H1 (cell line): ENCODE results near the gene CNRIP1. TPM values are rescaled to one million over a fixed set of nuclear protein-coding genes. Genes with fewer than 3 reads are reported as not detected.

ENCODE experiments used
- CTCF ChIA-PET: fragments of 300-600 bp; sonication (Branson Sonifier 250); formaldehyde crosslinking; loops from one replicate; lab custom pipeline; 2021; ENCODE audit not compliant: partially characterized antibody; lab: Charles Lee
- POLR2A ChIA-PET: fragments of 300-600 bp; sonication (Branson Sonifier 250); formaldehyde crosslinking; loops from one replicate; lab custom pipeline; 2021; ENCODE audit warnings: inconsistent platforms; ENCODE audit not compliant: partially characterized antibody; lab: Charles Lee
- DNase-seq, 2 experiments: peaks; one replicate each; pipeline versions ENCODE4 v3.0.0 to v3.0.0-alpha.2; 2010 to 2022; ENCODE audit warnings: low spot score in 2 of 2, low read depth in 1 of 2, mixed read lengths in 1 of 2
- FAIRE-seq: peaks from 2 replicates; lab custom pipeline; 2011; peaks lifted over from hg19 to GRCh38; lab: Jason Lieb, UNC
- H2AFZ ChIP-seq: 2 replicates; pipeline ENCODE4 v1.8.1; 2012; ENCODE audit warnings: low read length, inconsistent platforms
- H2AK5ac ChIP-seq: 2 replicates; pipeline ENCODE4 v1.6.1; 2013; ENCODE audit warnings: low read depth, low read length
- H2BK120ac ChIP-seq: replicated peaks from 2 replicates; pipeline ENCODE3; 2013; ENCODE audit warnings: low read depth, low read length, inconsistent platforms
- H2BK12ac ChIP-seq: 2 replicates; pipeline ENCODE4 v1.6.1; 2013; ENCODE audit warnings: low read depth, low read length
- H2BK15ac ChIP-seq: 2 replicates; pipeline ENCODE4 v1.6.1; 2013; ENCODE audit warnings: low read length
- H2BK20ac ChIP-seq: 2 replicates; pipeline ENCODE4 v1.6.1; 2013; ENCODE audit warnings: low read length
- H2BK5ac ChIP-seq: 2 replicates; pipeline ENCODE4 v1.6.1; 2013; ENCODE audit warnings: low read depth, low read length
- H3K14ac ChIP-seq: 2 replicates; pipeline ENCODE4 v1.6.1; 2013; ENCODE audit warnings: inconsistent platforms; ENCODE audit not compliant: insufficient read length
- H3K18ac ChIP-seq: 2 replicates; pipeline ENCODE4 v1.6.1; 2013; ENCODE audit warnings: low read length; ENCODE audit errors: extremely low read depth
- H3K23ac ChIP-seq: 2 replicates; pipeline ENCODE4 v1.6.1; 2013; ENCODE audit warnings: inconsistent platforms; ENCODE audit not compliant: insufficient read length
- H3K23me2 ChIP-seq: 2 replicates; pipeline ENCODE4 v1.6.1; 2013; ENCODE audit warnings: low read depth, low read length
- H3K27ac ChIP-seq: 2 replicates; pipeline ENCODE4 v1.6.1; 2011; ENCODE audit warnings: low read depth, low read length, inconsistent platforms
- H3K27me3 ChIP-seq, 4 experiments: replicated peaks in 1 of 4; 1 replicate in 1 of 4; 2 replicates in 3 of 4; pipeline versions ENCODE4 v1.6.1 to v1.8.1; 2011 to 2013; ENCODE audit warnings: low read length in 3 of 4, mild to moderate bottlenecking in 3 of 4, inconsistent platforms in 2 of 4, mixed read lengths in 2 of 4, moderate library complexity in 1 of 4; ENCODE audit not compliant: control insufficient read depth in 3 of 4, insufficient read depth in 3 of 4; ENCODE audit errors: extremely low read depth in 1 of 4
- H3K36me3 ChIP-seq, 4 experiments: 2 replicates each; pipeline versions ENCODE4 v1.6.1 to v1.8.1; 2011 to 2013; ENCODE audit warnings: mild to moderate bottlenecking in 4 of 4, low read length in 3 of 4, moderate library complexity in 2 of 4, control low read depth in 1 of 4, inconsistent platforms in 1 of 4; ENCODE audit not compliant: insufficient read depth in 4 of 4, control insufficient read depth in 2 of 4
- H3K4ac ChIP-seq: replicated peaks from 2 replicates; pipeline ENCODE3; 2013; ENCODE audit warnings: low read length, low read depth, mixed read lengths, inconsistent platforms; ENCODE audit not compliant: insufficient read length
- H3K4me1 ChIP-seq, 4 experiments: replicated peaks in 1 of 4; 1 replicate in 1 of 4; 2 replicates in 3 of 4; pipeline versions ENCODE4 v1.6.1 to v1.8.1; 2011 to 2013; ENCODE audit warnings: low read length in 3 of 4, inconsistent platforms in 2 of 4, mixed read lengths in 1 of 4; ENCODE audit not compliant: insufficient read depth in 4 of 4, control insufficient read depth in 3 of 4
- H3K4me2 ChIP-seq, 2 experiments: 2 replicates each; pipeline versions ENCODE4 v1.6.1 to v1.8.1; 2011 to 2013; ENCODE audit warnings: low read depth in 2 of 2, low read length in 2 of 2, control low read depth in 1 of 2, inconsistent platforms in 1 of 2, mild to moderate bottlenecking in 1 of 2; ENCODE audit not compliant: insufficient read depth in 1 of 2
- H3K4me3 ChIP-seq, 4 experiments: fragments of 200-600, 300-600 bp in 1 of 4; sonication (generic), shearing (Covaris generic), sonication (Bioruptor Twin) in 1 of 4; 2 replicates each; pipeline versions ENCODE4 v1.5.1 to v1.8.1; 2011 to 2016; ENCODE audit warnings: low read length in 4 of 4, low read depth in 3 of 4, control low read depth in 2 of 4, inconsistent platforms in 2 of 4, mild to moderate bottlenecking in 2 of 4, mixed read lengths in 1 of 4, moderate library complexity in 1 of 4; ENCODE audit not compliant: insufficient read depth in 2 of 4; ENCODE audit errors: extremely low read depth in 1 of 4
- H3K56ac ChIP-seq: replicated peaks from 2 replicates; pipeline ENCODE3; 2013; ENCODE audit warnings: low read depth, mild to moderate bottlenecking, mixed read lengths, low read length, inconsistent platforms; ENCODE audit not compliant: insufficient read length
- H3K79me1 ChIP-seq: 2 replicates; pipeline ENCODE4 v1.6.1; 2013; ENCODE audit warnings: low read depth, low read length, control low read depth
- H3K79me2 ChIP-seq, 2 experiments: 2 replicates each; pipeline versions ENCODE4 v1.6.1 to v1.8.1; 2012 to 2013; ENCODE audit warnings: low read length in 2 of 2, mild to moderate bottlenecking in 2 of 2, inconsistent platforms in 1 of 2; ENCODE audit not compliant: insufficient read depth in 2 of 2, control insufficient read depth in 1 of 2
- H3K9ac ChIP-seq, 4 experiments: replicated peaks in 1 of 4; 1 replicate in 1 of 4; 2 replicates in 3 of 4; pipeline versions ENCODE4 v1.6.1 to v1.8.1; 2011 to 2013; ENCODE audit warnings: low read depth in 3 of 4, low read length in 3 of 4, control low read depth in 2 of 4, mild to moderate bottlenecking in 2 of 4, moderate library complexity in 2 of 4, inconsistent platforms in 1 of 4; ENCODE audit errors: extremely low read depth in 1 of 4
- H3K9me3 ChIP-seq, 2 experiments: 2 replicates each; pipeline versions ENCODE4 v1.6.1 to v1.8.1; 2012 to 2013; ENCODE audit warnings: mild to moderate bottlenecking in 2 of 2, moderate library complexity in 2 of 2, control low read depth in 1 of 2, inconsistent platforms in 1 of 2, low read depth in 1 of 2, low read length in 1 of 2, mixed read lengths in 1 of 2; ENCODE audit not compliant: insufficient read depth in 2 of 2
- H4K20me1 ChIP-seq, 2 experiments: replicated peaks in 1 of 2; 2 replicates each; pipeline versions ENCODE3 to v1.8.1; 2011 to 2013; ENCODE audit warnings: inconsistent platforms in 2 of 2, low read length in 2 of 2, mild to moderate bottlenecking in 1 of 2; ENCODE audit not compliant: insufficient read depth in 2 of 2, control insufficient read depth in 1 of 2
- H4K5ac ChIP-seq: 2 replicates; pipeline ENCODE4 v1.6.1; 2013; ENCODE audit warnings: low read length, low read depth, mixed read lengths, inconsistent platforms; ENCODE audit not compliant: insufficient read length
- H4K8ac ChIP-seq: 2 replicates; pipeline ENCODE4 v1.8.0; 2013; ENCODE audit warnings: mild to moderate bottlenecking, moderate library complexity, low read length, inconsistent platforms; ENCODE audit not compliant: insufficient read depth; ENCODE audit errors: extremely low read depth
- H4K91ac ChIP-seq: replicated peaks from 2 replicates; pipeline ENCODE3; 2013; ENCODE audit warnings: low read length, mixed read lengths, inconsistent platforms; ENCODE audit not compliant: insufficient read length
- CBX5 ChIP-seq: fragments of 300-800, 300-1000 bp; sonication (generic); IDR thresholded peaks from 2 replicates; pipeline ENCODE4 v1.7.1; 2016; ENCODE audit warnings: antibody characterized with exemption, low read length, low read depth
- CEBPB ChIP-seq: IDR thresholded peaks from 2 replicates; pipeline ENCODE4 v1.6.1; 2012; ENCODE audit warnings: low read depth, low read length
- EZH2 ChIP-seq: fragments of 200-600 bp; sonication (generic); IDR thresholded peaks from 2 replicates; pipeline ENCODE4 v1.7.1; 2012; ENCODE audit warnings: low read depth, mild to moderate bottlenecking, moderate library complexity, low read length, inconsistent platforms; ENCODE audit not compliant: severe bottlenecking
- JUND ChIP-seq: IDR thresholded peaks from 2 replicates; pipeline ENCODE4 v1.6.1; 2011; ENCODE audit warnings: mild to moderate bottlenecking, improper control_type of control experiment, low read length
- KDM4A ChIP-seq: IDR thresholded peaks from one replicate; pipeline ENCODE4 v1.7.1; 2012; ENCODE audit warnings: low read depth, mild to moderate bottlenecking, moderate library complexity, low read length, inconsistent platforms; ENCODE audit not compliant: severe bottlenecking
- NANOG ChIP-seq: IDR thresholded peaks from 2 replicates; pipeline ENCODE4 v1.6.1; 2011; ENCODE audit warnings: low read length, low read depth, mild to moderate bottlenecking, inconsistent platforms; ENCODE audit not compliant: insufficient read depth, poor library complexity, severe bottlenecking
- SP1 ChIP-seq: IDR thresholded peaks from 2 replicates; pipeline ENCODE4 v1.6.1; 2011; ENCODE audit warnings: low read depth, low read length
- TBP ChIP-seq: IDR thresholded peaks from 2 replicates; pipeline ENCODE4 v1.6.1; 2011; ENCODE audit warnings: low read depth, low read length, improper control_type of control experiment
- WGBS, 2 experiments: shearing (Covaris generic) in 1 of 2; methylation state at CpG; one replicate each; pipeline versions ENCODE4 v1.1.6 to v1.1.7; 2013 to 2015; ENCODE audit warnings: low lambda C conversion rate in 2 of 2, mixed read lengths in 2 of 2, inconsistent platforms in 1 of 2, low coverage in 1 of 2, missing lambda C conversion rate in 1 of 2; ENCODE audit not compliant: insufficient replicate concordance in 2 of 2, insufficient coverage in 1 of 2, insufficient read length in 1 of 2; ENCODE audit errors: extremely low coverage in 1 of 2, missing lambda C conversion rate in 1 of 2; 5-methylcytosine and 5-hydroxymethylcytosine counted together
- polyA plus RNA-seq, 7 experiments: library from polyadenylated mRNA; depleted of rRNA in 3 of 7; stranded (reverse) in 5 of 7; unstranded in 2 of 7; fragments of >200 nt in 5 of 7; fragments of 200-250 nt in 2 of 7; gene quantifications; 1 replicate in 5 of 7; 2 replicates in 1 of 7; 4 replicates in 1 of 7; pipeline versions ENCODE4 v1.2.1 to v1.2.3, GENCODE V29; 2011 to 2013; ENCODE audit warnings: missing spikeins in 2 of 7, mixed read lengths in 2 of 7
- total RNA-seq: library from RNA; stranded (reverse); fragmentation: NEBNext Ultra II Directional; extraction: Animal tissue kit (Norgen Biotek cat#: 25700); gene quantifications from 2 replicates; pipeline ENCODE4 v1.2.1, GENCODE V29; 2021
- TF ChIP-seq, protein P1 (sequence below), 3 experiments: IDR thresholded peaks; 1 replicate in 2 of 3; 2 replicates in 1 of 3; pipeline versions ENCODE4 v1.5.1 to v1.6.1; 2011; ENCODE audit warnings: low read length in 3 of 3, mild to moderate bottlenecking in 3 of 3, inconsistent platforms in 2 of 3, low read depth in 1 of 3, moderate library complexity in 1 of 3; ENCODE audit not compliant: insufficient read depth in 1 of 3; ENCODE audit errors: control extremely low read depth in 1 of 3

CNRIP1 gene
- total and polyA plus RNA-seq, 2 of the 8 experiments (the other 6 are each of a cell fraction or from before 2014, with no cell fraction given): 4.6 to 7.0 TPM

DNA sequence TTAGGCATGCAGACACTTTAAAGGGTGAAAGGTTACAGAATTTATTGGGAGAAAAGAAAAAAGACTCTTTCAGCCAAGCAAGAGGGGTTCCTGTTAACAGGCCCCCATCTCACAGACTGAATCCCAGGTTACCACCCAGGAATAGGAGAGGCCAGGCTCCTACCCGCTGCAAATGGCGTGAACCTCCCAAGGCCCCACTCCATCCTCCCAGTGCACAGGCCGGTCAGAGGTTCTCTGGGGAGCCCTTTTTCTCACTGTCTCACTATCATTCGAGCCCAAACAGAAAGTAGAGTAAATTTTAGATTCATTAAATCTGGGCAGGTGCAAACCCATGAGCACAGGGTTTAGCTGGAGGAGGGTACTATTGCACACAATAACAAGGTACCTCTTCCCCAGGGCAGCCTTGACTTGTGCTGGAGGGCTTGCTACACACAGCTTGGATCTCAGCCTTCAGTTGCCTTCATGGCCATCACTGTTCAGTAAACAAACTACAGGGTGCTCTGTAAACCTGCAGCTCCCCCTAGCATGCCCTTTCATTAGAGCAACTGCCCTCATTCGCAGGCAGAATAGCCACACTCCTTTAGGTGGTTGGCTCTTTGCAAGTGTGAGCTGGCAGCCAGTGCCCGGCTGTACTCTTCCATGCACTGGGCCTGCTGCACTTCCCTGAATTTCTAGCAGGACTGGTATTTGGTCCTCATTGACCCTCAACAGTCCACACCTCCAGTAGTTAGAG is 38.0 kb upstream of the CNRIP1 start:
- Histone ChIP-seq H3K4ac (no peak overlapping the region), H3K27me3 (peaks cover 0 to 5% (median 2%) of the 10 kb centered on the region in 4 experiments; a peak in 3 of 7 replicates), H3K36me3 (no peaks in the 10 kb centered on the region), H3K4me2 (no peak overlapping the region), H4K20me1 (no peaks in the 10 kb centered on the region), H3K14ac (no peak overlapping the region), H2AFZ (peak overlapping the region; percentile 97), H4K91ac (no peak overlapping the region), H3K4me1 (no peaks in the 10 kb centered on the region; a peak in 1 of 7 replicates), H3K9ac (no peak overlapping the region), H4K5ac (no peak overlapping the region), H3K23me2 (no peaks in the 10 kb centered on the region), H3K4me3 (no peak overlapping the region), H3K56ac (no peak overlapping the region), H3K27ac (no peak overlapping the region), H3K18ac (no peak overlapping the region), H3K79me2 (no peaks in the 10 kb centered on the region), H2AK5ac (no peak overlapping the region), H2BK15ac (no peak overlapping the region), H2BK5ac (no peak overlapping the region), H2BK120ac (no peak overlapping the region), H2BK12ac (no peak overlapping the region), H3K79me1 (no peaks in the 10 kb centered on the region), H3K9me3 (no peaks in the 10 kb centered on the region; a peak in 1 of 4 replicates), H3K23ac (no peak overlapping the region), H2BK20ac (no peak overlapping the region), H4K8ac (no peak overlapping the region)
- ChIA-PET POLR2A (no interaction called here), CTCF (interaction anchor here (0.5 to 2.6 kb wide), 23 partner anchors 9 to 1740 kb away, joined by 3 to 21 read pairs (median 3); partner anchors contain the start of gene CNRIP1)
- peak; percentile 72 for FAIRE-seq
- peak; percentile 50 to 56 for DNase-seq
- 69% methylated on average over 6 of the region's 6 CpGs; no CpG with 5 or more reads in 1 of the 2 experiments for WGBS, 2 experiments
- TF ChIP-seq EZH2 (no peak), SP1 (no peak), KDM4A (no peak), TBP (0 out of 2 replicates have a peak, but pooled peaks have one; percentile 13), NANOG (peak; percentile 39), CEBPB (no peak), CBX5 (no peak), JUND (no peak)
- TF ChIP-seq, protein P1, sequence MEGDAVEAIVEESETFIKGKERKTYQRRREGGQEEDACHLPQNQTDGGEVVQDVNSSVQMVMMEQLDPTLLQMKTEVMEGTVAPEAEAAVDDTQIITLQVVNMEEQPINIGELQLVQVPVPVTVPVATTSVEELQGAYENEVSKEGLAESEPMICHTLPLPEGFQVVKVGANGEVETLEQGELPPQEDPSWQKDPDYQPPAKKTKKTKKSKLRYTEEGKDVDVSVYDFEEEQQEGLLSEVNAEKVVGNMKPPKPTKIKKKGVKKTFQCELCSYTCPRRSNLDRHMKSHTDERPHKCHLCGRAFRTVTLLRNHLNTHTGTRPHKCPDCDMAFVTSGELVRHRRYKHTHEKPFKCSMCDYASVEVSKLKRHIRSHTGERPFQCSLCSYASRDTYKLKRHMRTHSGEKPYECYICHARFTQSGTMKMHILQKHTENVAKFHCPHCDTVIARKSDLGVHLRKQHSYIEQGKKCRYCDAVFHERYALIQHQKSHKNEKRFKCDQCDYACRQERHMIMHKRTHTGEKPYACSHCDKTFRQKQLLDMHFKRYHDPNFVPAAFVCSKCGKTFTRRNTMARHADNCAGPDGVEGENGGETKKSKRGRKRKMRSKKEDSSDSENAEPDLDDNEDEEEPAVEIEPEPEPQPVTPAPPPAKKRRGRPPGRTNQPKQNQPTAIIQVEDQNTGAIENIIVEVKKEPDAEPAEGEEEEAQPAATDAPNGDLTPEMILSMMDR (IDR thresholded peaks at IDR 0.05; ENCODE audit: control extremely low read depth in 1 of 3, insufficient read depth in 1 of 3, low read depth in 1 of 3, low read length in 3 of 3): peak; percentile 56 to 91 (median 73)
